SK-N-MC (cell line): ENCODE data around the gene RGL2.

ENCODE experiments used
- EZH2 ChIP-seq: fragments of 200-600 bp; sonication (generic); IDR thresholded peaks from one replicate; pipeline ENCODE4 v1.6.1; 2017; ENCODE audit warnings: antibody characterized with exemption
- FOXP2 ChIP-seq: optimal IDR thresholded peaks from 2 replicates; pipeline ENCODE3; 2011; ENCODE audit warnings: mild to moderate bottlenecking, moderate library complexity; ENCODE audit not compliant: insufficient read depth; ENCODE audit errors: extremely low read length, control extremely low read depth

DNA sequence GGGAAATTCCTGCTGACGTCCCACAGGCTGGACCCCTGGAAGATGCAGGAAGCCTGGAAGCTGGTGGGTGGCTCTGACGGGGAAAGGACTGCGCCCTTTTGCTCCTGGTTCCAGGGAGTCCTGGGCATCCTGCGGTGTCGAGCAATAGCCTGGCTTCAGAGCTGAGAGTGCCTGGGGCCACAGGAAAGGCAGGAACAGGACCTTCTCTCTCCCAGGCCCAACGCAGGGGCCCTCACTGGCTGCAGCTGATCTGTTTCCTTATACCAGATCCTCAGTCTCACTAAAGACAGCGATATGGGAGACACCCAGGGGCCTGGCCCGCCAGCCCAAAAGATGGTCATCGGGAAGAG lies 20.4 kb downstream of the RGL2 start:
- no peak for TF ChIP-seq EZH2
- TF ChIP-seq FOXP2, result no peak
